K562 (cell line): ENCODE measurements around the gene ARHGDIB. TPM values are rescaled to one million over a fixed set of nuclear protein-coding genes. Genes with fewer than 3 reads are reported as not detected.

Source experiments
- ATAC-seq: fragments of 200-7000 bp; cut with Tn5 transposase; 3 replicates; pipeline ENCODE4 v1.9.1; 2020; ENCODE audit warnings: moderate library complexity
- BruUV-seq: library from RNA; stranded (reverse); fragments of 400-500 nt; replicated peaks from 2 replicates; lab custom pipeline; 2021; lab: Mats Ljungman, UMichigan
- CTCF ChIA-PET: fragments of 300-600 bp; formaldehyde crosslinking; extraction: SDS; loops from one replicate; lab custom pipeline; 2021; ENCODE audit warnings: low intra/inter-chr PET ratio; lab: Yijun Ruan, JAX
- POLR2A ChIA-PET: fragments of 300-600, 350-650 bp; sonication (Branson Sonifier 250); formaldehyde crosslinking; extraction: SDS; loops from one replicate; lab custom pipeline; 2021; ENCODE audit warnings: antibody characterized with exemption, inconsistent platforms; lab: Yijun Ruan, JAX
- DNase-seq, 4 experiments: peaks; one replicate each; pipeline versions ENCODE4 v3.0.0 to v3.0.0-alpha.2; 2011 to 2018; ENCODE audit warnings: low spot score in 3 of 4, mixed read lengths in 3 of 4; ENCODE audit errors: extremely low read depth in 1 of 4
- FAIRE-seq: peaks from 2 replicates; lab custom pipeline; 2011; peaks lifted over from hg19 to GRCh38; lab: Jason Lieb, UNC
- H2AFZ ChIP-seq: 2 replicates; pipeline ENCODE4 v1.6.0; 2011; ENCODE audit warnings: low read depth, low read length, control low read depth, inconsistent platforms
- H3K27ac ChIP-seq: fragments of 200-600 bp; 3 replicates; pipeline ENCODE4 v1.8.0; 2011; ENCODE audit warnings: low read depth, mild to moderate bottlenecking, control low read depth, inconsistent platforms, low read length, moderate library complexity, mixed read lengths; ENCODE audit errors: extremely low read depth
- H3K27me3 ChIP-seq, 2 experiments: fragments of 300-600 bp in 1 of 2; 2 replicates in 1 of 2; 3 replicates in 1 of 2; pipeline versions ENCODE4 v1.6.0 to v1.8.0; 2011; ENCODE audit warnings: inconsistent platforms in 2 of 2, low read length in 2 of 2, mild to moderate bottlenecking in 1 of 2, mixed read lengths in 1 of 2, moderate library complexity in 1 of 2; ENCODE audit not compliant: control insufficient read depth in 2 of 2, insufficient read depth in 2 of 2
- H3K36me3 ChIP-seq: fragments of 300-600 bp; 3 replicates; pipeline ENCODE4 v1.8.0; 2011; ENCODE audit warnings: mild to moderate bottlenecking, low read length, inconsistent platforms; ENCODE audit not compliant: control insufficient read depth, insufficient read depth
- H3K4me1 ChIP-seq, 2 experiments: fragments of 200-600 bp in 1 of 2; replicated peaks in 1 of 2; 2 replicates in 1 of 2; 3 replicates in 1 of 2; pipeline versions ENCODE4 v1.5.1 to v1.8.0; 2011; ENCODE audit warnings: inconsistent platforms in 2 of 2, low read length in 2 of 2, mild to moderate bottlenecking in 1 of 2, mixed read lengths in 1 of 2, moderate library complexity in 1 of 2; ENCODE audit not compliant: control insufficient read depth in 2 of 2, insufficient read depth in 2 of 2
- H3K4me2 ChIP-seq: 2 replicates; pipeline ENCODE4 v1.6.1; 2011; ENCODE audit warnings: low read length, control low read depth, inconsistent platforms, mixed read lengths; ENCODE audit not compliant: insufficient read depth
- H3K4me3 ChIP-seq: fragments of 200-600 bp; sonication (generic), shearing (Covaris generic); 2 replicates; pipeline ENCODE4 v1.5.1; 2016; ENCODE audit warnings: control low read depth, inconsistent platforms
- H3K79me2 ChIP-seq: fragments of 200-600 bp; 3 replicates; pipeline ENCODE4 v1.8.0; 2011; ENCODE audit warnings: low read length, inconsistent platforms; ENCODE audit not compliant: control insufficient read depth, insufficient read depth
- H3K9ac ChIP-seq, 2 experiments: 2 replicates each; pipeline versions ENCODE4 v1.6.0 to v1.6.1; 2011; ENCODE audit warnings: low read depth in 2 of 2, low read length in 2 of 2, control low read depth in 1 of 2, inconsistent platforms in 1 of 2, mild to moderate bottlenecking in 1 of 2, mixed read lengths in 1 of 2; ENCODE audit not compliant: insufficient read depth in 1 of 2
- H3K9me1 ChIP-seq: one replicate; pipeline ENCODE4 v1.6.0; 2011; ENCODE audit warnings: inconsistent platforms, mild to moderate bottlenecking, low read length, moderate library complexity; ENCODE audit not compliant: control insufficient read depth, insufficient read depth
- H3K9me3 ChIP-seq: replicated peaks from 2 replicates; pipeline ENCODE4 v1.5.1; 2011; ENCODE audit warnings: low read depth, low read length, inconsistent platforms; ENCODE audit not compliant: control insufficient read depth, insufficient read depth
- H4K20me1 ChIP-seq: replicated peaks from 2 replicates; pipeline ENCODE4 v1.6.1; 2011; ENCODE audit warnings: low read length, inconsistent platforms, mixed read lengths; ENCODE audit not compliant: control insufficient read depth, insufficient read depth
- BRD9 ChIP-seq: fragments of 450-650 bp; IDR thresholded peaks from 2 replicates; pipeline ENCODE4 v1.6.1; 2018; ENCODE audit warnings: low read depth; ENCODE audit not compliant: partially characterized antibody
- GTF2E2 ChIP-seq: fragments of 200-800 bp; sonication (Bioruptor generic); IDR thresholded peaks from 2 replicates; pipeline ENCODE4 v1.6.1; 2016; ENCODE audit warnings: missing genetic modification characterization, missing compliant biosample characterization
- HMG20A ChIP-seq: fragments of 450-650 bp; formaldehyde crosslinking; conservative IDR thresholded peaks from 2 replicates; pipeline ENCODE4 v1.4.0; 2020; ENCODE audit warnings: mild to moderate bottlenecking, mixed read lengths
- MYNN ChIP-seq, 2 experiments: sonication (generic); formaldehyde crosslinking in 1 of 2; IDR thresholded peaks; 2 replicates each; pipeline versions ENCODE4 v1.5.0 to v1.6.1; 2016 to 2020; ENCODE audit warnings: antibody characterized with exemption in 1 of 2, missing genetic modification reagents in 1 of 2
- NFE2 ChIP-seq: IDR thresholded peaks from 2 replicates; pipeline ENCODE4 v1.6.1; 2014; ENCODE audit warnings: antibody characterized with exemption, low read depth
- RBFOX2 ChIP-seq: fragments of 200-400 bp; formaldehyde crosslinking; IDR thresholded peaks from 2 replicates; pipeline ENCODE4 v1.6.1; 2017; ENCODE audit warnings: low read depth, mild to moderate bottlenecking, low read length, moderate library complexity
- RBM15 ChIP-seq: fragments of 200-400 bp; formaldehyde crosslinking; IDR thresholded peaks from 2 replicates; pipeline ENCODE4 v1.6.1; 2018; ENCODE audit warnings: mild to moderate bottlenecking, low read length, moderate library complexity; ENCODE audit not compliant: insufficient read depth
- SAFB ChIP-seq: fragments of 200-400 bp; formaldehyde crosslinking; IDR thresholded peaks from 2 replicates; pipeline ENCODE4 v1.6.1; 2017; ENCODE audit warnings: low read depth, low read length, borderline replicate concordance
- SAP30 ChIP-seq: fragments of 200-600 bp; sonication (generic); IDR thresholded peaks from 2 replicates; pipeline ENCODE4 v1.6.1; 2012; ENCODE audit warnings: borderline replicate concordance, low read depth, mild to moderate bottlenecking, moderate library complexity, low read length, control low read depth, inconsistent platforms; ENCODE audit not compliant: insufficient read depth, poor library complexity, severe bottlenecking
- STAT6 ChIP-seq: sonication (generic); formaldehyde crosslinking; IDR thresholded peaks from 2 replicates; pipeline ENCODE4 v1.8.1; 2023; ENCODE audit warnings: mild to moderate bottlenecking, missing genetic modification reagents
- ZBTB17 ChIP-seq: fragments of 450-650 bp; formaldehyde crosslinking; IDR thresholded peaks from 2 replicates; pipeline ENCODE4 v1.4.0; 2020; ENCODE audit warnings: mild to moderate bottlenecking
- ZNF277 ChIP-seq: fragments of 250-450 bp; sonication (Bioruptor Pico); IDR thresholded peaks from 2 replicates; pipeline ENCODE4 v1.8.0; 2022; ENCODE audit warnings: inconsistent platforms, mild to moderate bottlenecking, moderate library complexity, borderline replicate concordance
- ZNF79 ChIP-seq: fragments of 250-450 bp; sonication (Bioruptor Pico); IDR thresholded peaks from 2 replicates; pipeline ENCODE4 v1.4.0; 2020; ENCODE audit warnings: low read depth, mild to moderate bottlenecking, moderate library complexity
- WGBS: fragments of 100-300 bp; shearing (Covaris generic); methylation state at CpG from one replicate; pipeline ENCODE4 v1.1.6; 2016; ENCODE audit warnings: low coverage, mixed read lengths; ENCODE audit not compliant: insufficient coverage; ENCODE audit errors: missing lambda C conversion rate; 5-methylcytosine and 5-hydroxymethylcytosine counted together
- in situ Hi-C: fragments of 300-500 bp; cut with MboI; formaldehyde crosslinking; loops from 4 replicates; pipeline ENCODE4 v1.15.0; 2018; ENCODE audit warnings: inconsistent platforms, mixed read lengths
- intact Hi-C: fragments of 100-400 bp; cut with micrococcal nuclease; formaldehyde crosslinking; loops from 2 replicates; pipeline ENCODE4 v1.14.2; 2022
- polyA plus RNA-seq, 8 experiments: library from polyadenylated mRNA; depleted of rRNA in 4 of 8; stranded (reverse) in 5 of 8; unstranded in 3 of 8; fragments of >200 nt; fragmentation: Nextera tagmentation in 2 of 8; fragmentation: Illumina TruSeq in 1 of 8; extraction: Ambion mirVana in 2 of 8; extraction: Trizol in 1 of 8; gene quantifications; 2 replicates each; pipeline versions ENCODE4 v1.2.1 to v1.2.3, GENCODE V29; 2011 to 2014; ENCODE audit warnings: inconsistent platforms in 1 of 8, missing spikeins in 1 of 8
- total RNA-seq, 7 experiments: library from RNA; depleted of rRNA in 6 of 7; stranded (reverse); fragments of >200 nt in 6 of 7; fragmentation: Illumina TruSeq in 2 of 7; extraction: Trizol in 2 of 7; gene quantifications; 2 replicates each; pipeline versions ENCODE4 v1.2.1 to v1.2.3, GENCODE V29; 2011 to 2021; ENCODE audit warnings: low replicate concordance in 1 of 7

Gene ARHGDIB
- total and polyA plus RNA-seq, 9 of the 15 experiments (the other 6 are each of a cell fraction or from before 2014, with no cell fraction given) = 9.5 to 204 (median 116) TPM

DNA sequence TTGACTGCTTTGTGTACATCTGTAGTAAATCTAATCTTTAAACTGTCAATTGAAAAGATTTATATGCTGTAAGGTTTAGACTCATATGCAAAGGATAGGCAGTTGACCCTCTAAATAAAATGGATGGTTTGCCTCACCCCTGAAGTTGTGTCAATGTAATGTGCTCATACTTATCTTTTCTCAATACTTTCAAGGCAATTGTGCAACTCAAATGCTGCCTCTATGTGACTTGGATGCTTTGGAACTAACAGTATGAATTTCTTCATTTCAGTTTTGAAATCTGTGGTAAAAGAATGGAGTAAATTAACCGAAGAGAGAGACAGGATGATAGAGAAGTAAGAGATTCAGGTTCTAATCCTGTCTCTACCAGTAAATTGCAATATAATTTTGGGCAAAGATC is 21.2 kb upstream of the ARHGDIB start:
- H3K36me3 ChIP-seq = no peaks in the 10 kb centered on the region
- in situ Hi-C loops (no loop called here), intact Hi-C loops (no loop called here)
- H4K20me1 ChIP-seq = no peaks in the 10 kb centered on the region
- H3K9me1 ChIP-seq = no peaks in the 10 kb centered on the region
- no peaks in the 10 kb centered on the region for H3K9me3 ChIP-seq
- no peak for FAIRE-seq
- H3K4me2 ChIP-seq = no peak overlapping the region
- no TSS peak for BruUV-seq
- H3K4me3 ChIP-seq = no peak overlapping the region
- H3K9ac ChIP-seq = no peak overlapping the region
- CTCF ChIA-PET = no interaction called here
- POLR2A ChIA-PET = no interaction called here
- ATAC-seq = no peak
- no peaks in the 10 kb centered on the region for H3K4me1 ChIP-seq
- no peak overlapping the region for H2AFZ ChIP-seq
- WGBS = 14% methylated on average over 1 of the region's 1 CpG
- H3K79me2 ChIP-seq = no peaks in the 10 kb centered on the region
- H3K27ac ChIP-seq = no peak overlapping the region
- TF ChIP-seq ZBTB17 (CRISPR knock-in tag) (no peak), MYNN (IDR thresholded peaks at IDR 0.05) (no peak), MYNN (CRISPR knock-in tag; IDR thresholded peaks at IDR 0.05) (no peak), HMG20A (CRISPR knock-in tag) (no peak), ZNF277 (CRISPR knock-in tag) (no peak)
- peaks cover 0 to 10% of the 10 kb centered on the region in 2 experiments; a peak in 1 of 5 replicates for H3K27me3 ChIP-seq
- no peak for DNase-seq

GRCh38 chr12:14981049-14981448 is 19.6 kb upstream of the ARHGDIB start:
- H4K20me1 ChIP-seq = no peaks in the 10 kb centered on the region
- WGBS = 13% methylated on average over 2 of the region's 2 CpGs
- H3K4me3 ChIP-seq = no peak overlapping the region
- DNase-seq = no peak
- no peak for FAIRE-seq
- CTCF ChIA-PET = no interaction called here
- no peak overlapping the region for H3K4me2 ChIP-seq
- no peak for ATAC-seq
- POLR2A ChIA-PET = no interaction called here
- H3K36me3 ChIP-seq = no peaks in the 10 kb centered on the region
- no peaks in the 10 kb centered on the region for H3K9me3 ChIP-seq
- BruUV-seq = no TSS peak
- H3K27me3 ChIP-seq = peaks cover 0 to 10% of the 10 kb centered on the region in 2 experiments; a peak in 1 of 5 replicates
- no peaks in the 10 kb centered on the region for H3K79me2 ChIP-seq
- in situ Hi-C loops = no loop called here
- no peak overlapping the region for H3K9ac ChIP-seq
- no peaks in the 10 kb centered on the region for H3K4me1 ChIP-seq
- intact Hi-C loops = no loop called here
- no peak overlapping the region for H2AFZ ChIP-seq
- no peaks in the 10 kb centered on the region for H3K9me1 ChIP-seq
- no peak overlapping the region for H3K27ac ChIP-seq
- no peak for TF ChIP-seq BRD9
- no peak for TF ChIP-seq NFE2
- TF ChIP-seq ZNF79 (CRISPR knock-in tag) = no peak
- TF ChIP-seq GTF2E2 (tag) = no peak
- TF ChIP-seq SAP30 = no peak
- no peak for TF ChIP-seq SAFB
- TF ChIP-seq RBFOX2 = no peak
- TF ChIP-seq STAT6 (CRISPR knock-in tag) = no peak
- TF ChIP-seq RBM15 = no peak
